Cerebellar cortex (tissue), 1 donor: ENCODE measurements around the gene PSMB7.
"Not testable (repeated sequence)": the region's sequence is repeated elsewhere in the genome, so short reads cannot be mapped to it uniquely, and the experiment has no call there.

Source experiments
- DNase-seq: peaks from one replicate; pipeline ENCODE4 v3.0.0-alpha.2; 2015; ENCODE audit warnings: low spot score

The PSMB7 gene

DNA sequence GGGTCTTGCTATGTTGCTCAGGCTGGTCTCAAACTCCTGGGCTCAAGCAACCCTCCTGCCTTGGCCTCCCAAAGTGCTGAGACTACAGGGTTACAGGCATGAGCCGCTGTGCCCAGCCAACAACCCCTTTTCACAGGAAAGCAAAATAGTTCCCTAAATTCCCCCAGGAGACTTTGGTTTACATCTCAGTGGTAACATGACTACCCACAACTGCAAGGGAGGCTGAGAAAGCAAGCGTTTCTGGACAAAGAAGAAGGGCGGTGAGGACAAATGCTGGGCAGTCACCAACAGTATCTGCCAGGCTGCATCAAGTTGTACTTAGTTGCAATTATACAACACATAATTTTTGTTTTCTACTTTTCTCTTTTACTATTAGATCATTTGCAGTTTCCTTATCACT lies 27.6 kb upstream of the PSMB7 start:
- no peak for DNase-seq

DNA sequence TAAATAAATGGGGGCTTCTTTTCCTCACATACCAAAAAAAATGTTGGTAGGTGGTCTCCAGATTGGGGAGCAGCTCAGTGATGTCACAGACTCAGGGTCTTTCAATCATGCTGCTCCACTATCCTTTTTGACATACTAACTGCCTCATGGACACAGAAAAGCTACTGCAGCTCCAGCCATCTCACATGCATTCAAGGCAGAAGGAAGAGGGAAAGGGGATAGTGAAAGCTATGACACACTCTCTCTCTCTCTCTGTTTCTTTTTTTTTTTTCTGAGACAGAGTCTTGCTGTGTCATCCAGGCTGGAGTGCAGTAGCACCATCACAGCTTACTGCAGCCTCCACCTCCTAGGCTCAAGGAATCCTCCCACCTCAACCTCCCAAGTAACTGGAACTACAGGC lies 27.1 kb upstream of the PSMB7 start:
- no peak for DNase-seq

DNA sequence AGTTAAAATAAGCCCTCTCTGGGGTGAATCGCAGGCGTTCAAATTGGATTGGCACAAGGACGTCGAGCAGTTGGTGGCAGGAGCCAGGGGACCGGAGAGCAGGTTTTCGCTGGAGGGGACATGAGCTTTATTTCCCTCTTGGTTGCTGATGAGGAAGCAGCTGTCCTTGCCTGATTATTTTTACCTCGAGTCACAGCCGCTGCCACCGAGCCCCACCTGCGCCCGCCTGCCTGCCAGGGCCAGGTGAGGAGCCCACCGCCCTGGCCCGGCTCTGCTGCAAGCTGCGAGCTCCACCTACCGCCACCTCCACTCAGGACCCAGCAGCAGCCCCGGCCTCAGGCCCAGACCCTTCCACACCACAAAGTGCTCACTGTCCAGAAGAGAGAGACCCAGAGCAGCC lies 26.0 kb upstream of the PSMB7 start:
- no peak for DNase-seq

DNA sequence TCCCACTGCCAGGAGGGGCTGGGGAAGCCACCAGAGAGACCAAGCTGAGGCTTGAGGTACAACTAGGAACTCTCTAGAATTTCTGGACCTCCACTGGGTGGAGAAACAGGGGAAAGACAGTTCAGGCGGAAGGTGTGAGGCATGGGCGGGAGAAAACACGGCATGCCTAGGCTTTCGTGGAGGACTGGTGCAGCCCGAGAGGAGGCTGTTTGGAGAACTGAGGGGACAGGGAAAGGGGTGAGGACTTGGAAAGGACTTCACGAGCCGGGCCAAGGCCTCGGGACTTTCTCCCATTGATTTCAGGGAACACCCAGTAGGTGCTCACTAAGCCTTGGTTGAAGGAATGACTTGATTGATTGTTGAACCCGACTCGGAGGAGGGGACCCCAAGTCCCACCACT lies 25.5 kb upstream of the PSMB7 start:
- DNase-seq: no peak

DNA sequence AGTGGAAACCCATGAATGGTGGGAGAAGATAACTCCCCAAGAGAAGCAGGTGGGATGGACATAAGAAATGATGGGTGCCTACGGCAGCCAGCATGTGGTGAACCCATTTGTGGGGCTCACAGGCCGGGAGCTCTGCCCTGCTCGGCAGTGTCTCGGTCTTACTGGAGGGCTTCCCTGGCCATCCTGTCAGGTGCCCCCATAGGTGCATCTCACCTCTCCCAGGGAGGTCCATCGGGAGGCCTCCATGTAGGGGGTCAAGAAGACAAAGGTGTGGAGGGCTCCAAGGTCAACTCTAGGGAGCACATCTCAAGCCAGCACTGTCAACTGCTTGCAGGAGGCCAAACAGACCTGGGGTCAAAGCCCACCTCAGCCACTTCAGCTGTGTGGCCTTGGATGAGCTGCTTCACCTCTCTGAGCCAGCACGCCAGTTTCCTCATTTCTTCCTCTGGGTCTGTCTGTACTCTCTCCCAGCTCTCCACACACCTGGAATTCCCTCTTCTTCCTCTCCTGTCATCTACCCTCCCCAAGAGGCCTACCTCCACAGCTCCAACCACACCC lies 24.5 kb upstream of the PSMB7 start:
- no peak for DNase-seq

DNA sequence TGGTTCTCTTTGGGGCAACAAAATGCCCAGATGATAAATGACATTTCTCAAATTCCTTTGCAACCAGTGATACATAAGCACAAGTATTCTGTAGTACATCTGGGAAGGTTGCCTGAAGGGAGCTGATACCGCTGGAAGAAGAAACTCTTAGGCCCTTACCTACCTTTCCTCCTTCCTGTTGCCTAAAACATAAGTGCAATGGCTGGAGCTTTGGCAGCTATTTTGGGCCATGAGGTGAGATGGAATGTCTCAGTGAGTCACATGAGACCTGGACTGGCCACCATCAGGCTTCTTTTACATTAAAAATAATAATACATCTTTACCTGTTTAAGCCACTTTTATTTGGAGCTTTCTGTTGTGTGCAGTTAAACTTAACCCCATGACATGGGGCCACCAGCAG lies 23.8 kb upstream of the PSMB7 start:
- DNase-seq: no peak

DNA sequence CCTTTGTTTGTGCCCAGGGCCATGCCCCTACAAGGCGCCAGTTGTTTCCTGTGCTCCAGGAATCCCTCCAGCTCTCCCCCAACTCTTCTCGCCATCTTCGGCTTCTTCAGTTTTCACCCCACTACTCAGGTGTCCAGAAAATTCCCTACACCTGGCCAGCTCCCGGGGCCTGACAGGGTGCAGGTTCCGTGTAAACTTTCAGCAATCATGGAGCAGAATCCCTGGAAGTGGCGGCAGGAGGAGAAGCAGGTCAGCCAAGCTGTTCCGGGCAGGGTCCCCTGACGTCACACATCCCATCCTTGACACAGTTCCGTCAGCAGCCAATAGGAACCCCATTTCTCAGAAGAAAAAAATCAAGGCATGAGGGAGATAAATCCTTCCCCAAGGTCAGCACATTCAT lies 22.8 kb upstream of the PSMB7 start:
- DNase-seq: no peak

DNA sequence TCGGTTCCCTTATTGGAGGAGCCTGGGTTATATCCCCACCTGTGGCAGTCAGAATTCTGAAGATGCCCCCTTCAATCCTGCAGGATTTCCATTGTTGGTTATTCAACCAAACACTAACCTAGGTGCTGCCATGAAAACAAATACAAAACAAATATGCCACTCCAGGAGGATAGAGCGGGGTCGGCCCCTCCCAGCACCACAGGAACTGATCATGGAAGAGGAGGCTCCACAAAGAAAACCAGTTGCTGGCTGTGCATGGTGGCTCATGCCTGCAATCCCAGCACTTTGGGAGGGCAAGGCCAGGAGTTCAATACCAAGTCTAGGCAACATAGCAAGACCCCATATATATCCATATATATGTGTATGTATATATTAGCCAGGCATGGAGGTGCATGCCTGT lies 21.8 kb upstream of the PSMB7 start:
- no peak for DNase-seq

DNA sequence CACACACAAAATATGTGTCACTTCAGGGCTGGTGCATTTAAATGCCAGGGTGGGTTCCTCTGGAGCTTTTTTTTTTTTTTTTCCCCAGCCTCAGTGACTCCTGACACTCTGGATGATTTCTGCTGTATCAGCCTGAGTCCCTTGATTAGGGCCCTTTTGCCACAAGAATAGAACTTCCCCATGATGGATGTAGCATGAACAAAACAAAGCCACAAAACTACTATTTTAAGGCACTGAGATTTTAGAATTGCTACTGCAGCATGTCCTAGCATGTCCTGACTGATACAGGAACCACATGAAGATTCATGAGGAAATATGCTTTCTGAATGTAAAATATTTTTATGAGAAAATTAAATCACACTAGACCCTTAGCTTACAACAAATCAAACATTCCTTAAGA lies 21.1 kb upstream of the PSMB7 start:
- no peak for DNase-seq

DNA sequence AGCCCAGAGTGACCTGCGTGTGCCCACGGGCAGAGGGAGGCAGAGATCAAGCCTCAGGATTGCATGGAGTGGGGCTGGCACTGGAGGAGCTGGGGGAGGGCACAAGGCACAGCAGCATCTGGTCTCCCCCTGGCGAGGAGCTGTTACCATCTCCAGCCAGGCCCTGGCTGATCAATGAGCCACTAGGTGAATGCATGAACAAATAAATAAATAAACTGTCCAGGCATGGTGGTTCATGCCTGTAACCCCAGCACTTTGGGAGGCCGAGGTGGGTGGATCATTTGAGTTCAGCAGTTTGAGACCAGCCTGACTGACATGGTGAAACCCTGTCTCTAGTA lies 14.3 kb upstream of the PSMB7 start:
- no peak for DNase-seq

DNA sequence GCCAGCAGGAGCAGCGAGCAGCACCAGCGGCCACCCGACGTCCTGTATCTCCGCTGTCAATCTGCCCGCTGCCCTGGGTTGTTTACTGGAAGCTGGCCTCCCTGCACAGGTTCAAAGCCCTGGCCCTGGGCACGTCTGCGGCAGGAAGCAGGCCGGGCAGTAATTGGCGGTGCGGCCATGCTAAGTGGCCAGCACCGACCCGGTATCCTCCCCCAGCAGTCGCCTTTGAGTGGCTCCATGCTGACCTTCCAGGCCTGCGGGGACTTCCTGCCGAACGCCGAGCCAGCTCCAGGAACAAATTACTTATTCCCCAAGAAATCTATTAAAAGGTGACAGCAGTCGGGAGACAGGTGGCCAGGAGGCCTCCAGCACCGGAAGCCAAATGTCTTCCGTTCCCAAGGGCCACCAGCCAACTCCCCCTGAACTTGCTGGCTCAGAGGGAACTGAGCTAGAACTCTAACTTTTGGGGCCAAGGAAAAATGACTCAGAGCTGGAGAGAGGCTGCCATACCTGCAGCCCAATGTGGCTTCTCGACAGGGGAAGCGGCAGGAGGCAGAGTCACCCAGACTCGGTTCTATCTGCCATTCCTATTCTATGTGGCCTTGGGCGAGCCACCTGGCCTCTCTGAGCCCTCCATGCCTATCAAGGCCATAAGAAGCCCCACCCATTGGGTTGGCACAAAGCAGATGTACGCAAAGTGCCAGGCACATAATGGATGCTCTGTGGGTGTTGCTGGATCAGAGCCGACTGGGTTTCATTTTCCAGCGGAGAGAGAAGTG lies 13.7 kb upstream of the PSMB7 start:
- peak; percentile 91 for DNase-seq

DNA sequence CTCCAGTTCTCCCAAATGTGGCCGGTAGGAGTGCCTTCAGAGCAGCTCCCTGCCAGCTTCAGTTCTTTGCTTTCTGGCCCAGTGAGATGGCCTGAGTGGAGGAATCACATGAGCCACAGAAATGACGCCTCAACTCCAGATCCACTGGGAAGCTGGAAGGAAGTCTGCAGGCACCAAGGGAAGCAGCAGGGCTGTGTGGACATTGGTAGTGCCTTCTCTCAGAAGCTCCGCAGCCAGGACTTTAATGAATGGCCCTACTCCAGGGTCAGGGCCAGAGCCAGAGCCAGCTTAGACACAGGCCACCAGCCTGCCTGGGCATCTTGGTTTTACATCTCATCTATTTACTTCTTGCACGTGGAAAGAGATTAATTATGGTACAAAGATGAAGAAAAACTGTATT lies 12.0 kb upstream of the PSMB7 start:
- no peak for DNase-seq

DNA sequence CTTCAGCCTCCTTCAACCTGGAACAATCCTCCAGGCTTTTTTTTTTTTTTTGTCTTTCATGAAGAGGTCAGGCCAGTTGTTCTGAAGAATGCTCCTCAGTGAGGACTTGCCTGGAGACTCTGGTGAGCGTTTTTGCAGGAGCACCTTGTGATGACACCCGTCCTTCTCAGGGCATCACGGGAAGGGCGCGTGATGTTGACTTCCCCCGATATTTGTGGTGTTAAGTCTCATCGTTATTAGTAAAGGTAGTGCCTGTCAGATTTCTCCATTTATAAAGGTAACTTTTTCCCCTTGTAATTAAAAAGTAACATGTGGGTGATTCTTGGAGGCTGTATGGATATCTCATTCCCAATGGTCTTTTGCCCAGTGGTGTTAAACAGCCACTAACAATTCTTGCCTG lies 11.1 kb upstream of the PSMB7 start:
- DNase-seq: no peak

DNA sequence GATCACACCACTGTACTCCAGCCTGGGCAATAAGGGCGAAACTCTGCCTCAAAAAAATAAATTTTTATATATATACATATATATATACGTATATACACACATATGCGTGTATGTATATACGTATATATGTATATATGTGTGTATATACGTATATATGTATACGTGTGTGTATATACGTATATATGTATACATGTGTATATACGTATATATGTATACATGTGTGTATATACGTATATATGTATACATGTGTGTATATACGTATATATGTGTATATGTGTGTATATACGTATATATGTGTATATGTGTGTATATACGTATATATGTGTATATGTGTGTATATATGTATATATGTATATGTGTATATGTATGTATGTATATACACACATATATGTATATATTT lies 10.5 kb upstream of the PSMB7 start:
- not testable (repeated sequence) for DNase-seq

DNA sequence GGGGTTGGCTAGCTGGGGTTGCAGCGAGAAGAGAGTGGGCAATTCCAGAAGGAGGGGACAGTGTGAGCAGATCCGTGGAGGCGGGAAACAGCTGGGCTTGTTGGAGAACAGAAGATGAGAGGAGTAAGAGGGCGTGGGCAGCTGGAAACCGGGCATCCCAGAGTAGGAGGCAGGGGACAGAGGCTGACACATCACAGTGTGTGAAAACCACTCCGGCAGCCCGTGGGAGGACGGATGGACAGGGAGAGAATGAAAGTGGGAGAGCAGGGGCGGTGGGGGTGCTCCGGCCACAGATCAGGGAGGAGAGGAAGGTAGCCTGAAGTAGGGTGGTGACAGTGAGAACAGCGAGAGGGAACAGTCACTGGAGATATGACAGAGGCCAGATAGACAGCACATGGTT lies 8.3 kb upstream of the PSMB7 start:
- DNase-seq: no peak

DNA sequence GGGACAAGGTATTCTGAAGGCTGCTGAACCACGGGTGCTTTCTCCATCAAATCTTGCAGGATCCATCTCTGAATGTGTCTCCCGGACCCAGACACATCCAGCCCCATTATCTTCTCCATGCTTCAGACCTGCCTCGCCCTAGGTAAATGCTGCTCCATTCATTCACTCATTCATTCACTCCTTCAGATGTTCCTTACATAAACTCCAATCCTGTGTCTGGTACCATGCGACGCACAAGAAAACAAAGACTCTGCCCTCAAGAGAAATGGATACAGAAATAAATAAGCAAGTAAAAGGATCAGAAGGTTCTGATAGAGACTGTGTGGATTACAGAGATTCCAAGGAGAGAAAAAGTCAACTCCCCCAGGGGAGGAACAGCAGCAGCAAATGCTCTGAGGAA lies 7.9 kb upstream of the PSMB7 start:
- DNase-seq: no peak

DNA sequence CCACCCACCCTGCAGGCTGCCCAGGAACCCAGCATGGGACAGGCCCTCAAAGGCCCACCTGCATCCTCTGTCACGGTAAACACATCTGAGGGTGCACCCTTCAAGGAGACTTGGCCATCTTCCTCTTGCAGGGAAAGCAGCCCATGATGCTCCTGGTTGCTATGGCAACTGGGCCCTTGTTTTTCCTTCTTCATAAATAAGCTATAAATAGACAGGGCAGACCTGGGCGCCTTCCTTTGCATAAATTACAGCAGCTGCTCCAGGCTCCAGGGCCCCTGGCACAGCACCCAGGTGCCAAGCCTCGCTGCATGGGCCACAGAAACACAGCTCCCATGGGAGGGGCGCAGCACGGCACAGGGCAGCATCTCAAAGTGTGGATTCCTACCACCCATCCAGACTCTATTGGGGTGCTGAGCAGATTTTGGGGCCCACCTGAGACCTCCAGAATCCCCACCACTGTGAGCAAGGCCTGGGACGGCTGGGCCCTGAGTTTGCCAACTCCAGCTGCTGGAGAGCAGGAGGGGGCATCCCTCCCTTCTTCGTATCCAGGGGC lies 5.8 kb upstream of the PSMB7 start:
- peak; percentile 83 for DNase-seq

DNA sequence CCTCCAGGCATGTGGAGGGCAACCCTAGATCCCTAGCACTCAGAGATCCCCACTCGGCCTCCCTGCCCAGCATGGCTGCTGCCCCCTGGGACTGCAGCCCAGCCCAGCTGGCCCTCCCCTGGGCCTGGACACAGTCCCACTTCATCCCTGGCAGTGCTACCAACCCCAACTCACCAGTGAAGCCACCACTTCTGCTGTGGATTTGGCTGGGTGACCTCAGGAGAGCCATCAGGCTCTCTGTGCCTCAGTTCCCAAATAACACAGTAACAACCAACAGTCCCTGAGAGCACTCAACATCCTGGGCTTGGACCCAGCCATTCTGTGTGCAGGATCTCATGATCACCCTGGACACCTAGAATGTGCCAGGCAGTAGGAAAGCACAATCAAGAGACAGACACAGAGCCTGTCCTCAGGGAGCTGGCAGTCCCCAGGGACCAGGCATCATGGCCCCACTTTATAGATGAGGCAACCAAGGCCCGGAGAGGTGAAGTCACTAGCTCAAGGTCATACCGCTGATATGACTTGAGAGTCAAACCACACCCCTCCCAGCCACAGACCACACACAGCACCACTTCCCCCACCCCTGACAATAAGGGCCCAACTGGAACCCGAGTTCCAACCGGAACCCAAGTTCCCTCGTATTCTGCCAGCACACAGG lies 4.7 kb upstream of the PSMB7 start:
- no peak for DNase-seq

DNA sequence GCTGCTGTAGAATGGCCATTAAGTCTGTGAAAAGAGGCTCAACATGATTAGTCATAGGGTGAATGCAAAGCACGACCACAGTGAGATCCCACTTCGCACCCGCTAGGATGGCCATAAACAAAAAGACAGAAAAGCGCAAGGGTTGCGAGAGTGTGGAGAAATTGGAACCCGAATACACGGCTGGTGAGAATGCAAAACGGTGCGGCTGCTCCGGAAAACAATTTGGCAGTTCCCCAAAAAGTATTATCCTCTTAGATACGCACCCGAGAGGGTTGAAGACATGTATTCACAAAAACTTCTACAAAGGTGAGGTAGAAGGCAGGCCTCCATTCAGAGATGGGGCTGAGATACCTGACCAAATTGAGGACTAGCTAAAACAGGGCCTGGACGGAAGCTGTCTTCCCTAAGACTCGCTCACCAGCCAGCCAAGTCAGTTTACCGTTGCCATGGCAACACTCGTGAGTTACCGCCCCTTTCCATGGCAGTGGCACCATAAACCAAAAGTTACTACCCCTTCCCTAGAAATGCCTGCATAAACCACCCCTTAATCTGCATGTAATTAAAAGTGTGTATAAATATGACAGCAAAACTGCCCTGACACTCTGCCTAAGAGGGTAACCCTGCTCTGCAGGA lies 726 bp upstream of the PSMB7 start:
- no peak for DNase-seq

DNA sequence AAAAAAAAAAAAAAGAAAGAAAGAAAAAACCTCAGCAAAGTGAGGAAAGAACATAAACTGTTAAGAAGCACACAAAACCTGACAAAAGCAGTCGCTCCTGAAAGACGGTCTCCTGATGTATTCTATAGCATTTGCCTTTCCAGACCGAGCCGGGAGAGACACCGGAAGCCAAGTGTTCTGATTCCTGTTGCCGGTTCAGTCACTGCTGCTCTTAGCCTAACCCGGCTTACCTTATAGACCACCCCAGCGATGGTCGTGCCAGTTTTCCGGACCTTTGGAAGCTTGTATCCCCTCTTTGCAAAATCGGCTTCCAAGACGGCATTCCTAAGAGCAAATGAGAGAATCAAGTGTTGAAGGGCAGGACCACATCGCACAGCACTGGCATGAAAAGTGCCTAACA lies 630 bp downstream of the PSMB7 start:
- no peak for DNase-seq

DNA sequence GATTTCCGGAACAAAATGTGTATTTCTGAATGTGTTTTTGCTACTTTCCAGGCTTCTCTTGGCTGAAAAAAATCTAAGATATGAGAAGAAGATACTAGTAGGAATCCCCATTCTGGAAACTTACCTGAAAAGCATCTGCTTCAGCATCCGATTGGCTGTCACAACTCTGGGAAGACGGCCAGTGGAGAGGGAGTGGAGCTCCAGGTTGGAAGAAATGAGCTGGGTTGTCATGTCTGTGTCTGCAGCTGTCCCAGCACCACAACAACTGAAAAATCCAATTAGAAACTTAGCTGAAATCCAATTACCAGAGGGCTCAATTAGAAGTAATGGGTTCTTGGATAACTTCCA lies 3.0 kb downstream of the PSMB7 start:
- DNase-seq: no peak

DNA sequence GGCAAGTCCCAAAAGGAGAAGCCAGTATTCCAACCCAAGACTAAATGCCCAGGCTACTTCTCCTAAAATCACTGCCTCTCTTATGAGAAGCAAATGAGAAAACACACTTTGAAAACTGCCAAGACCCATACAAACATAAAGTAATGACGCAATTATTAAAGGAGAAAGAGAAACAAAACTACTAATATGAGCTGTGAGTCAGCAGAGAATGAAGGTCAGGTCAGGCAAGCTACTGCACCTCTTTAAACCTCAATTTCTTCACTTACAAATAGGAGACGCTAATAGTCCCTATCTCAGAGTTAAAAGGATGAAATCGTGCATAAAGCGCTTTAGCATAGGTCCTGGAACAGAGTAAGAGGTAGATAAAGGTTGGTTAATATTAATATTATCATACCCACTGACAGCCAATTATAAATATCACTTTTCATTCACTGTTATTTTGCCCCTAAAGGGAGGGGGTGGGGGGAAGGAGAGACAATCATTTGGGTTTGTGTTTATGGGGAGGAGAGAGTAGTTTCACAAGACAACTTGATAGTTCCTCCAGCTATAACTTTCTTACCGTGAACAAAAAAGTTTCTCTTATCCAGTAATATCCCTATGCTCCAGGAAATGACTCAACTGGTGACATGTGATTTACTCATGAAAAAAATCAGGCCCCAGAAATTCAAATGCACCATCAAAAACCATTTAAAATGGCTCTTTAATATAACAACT lies 3.6 kb downstream of the PSMB7 start:
- no peak for DNase-seq
